ENCODE results near the gene DNAJC30. TPM values are rescaled to one million over a fixed set of nuclear protein-coding genes. Genes with fewer than 3 reads are reported as not detected.
"Not testable (repeated sequence)": the region's sequence is repeated elsewhere in the genome, so short reads cannot be mapped to it uniquely, and the experiment has no call there.

The DNAJC30 gene
- total RNA-seq, 2 donors from 2014 or later = 4.3 to 5.8 TPM

- no peaks in the 10 kb centered on the region for H3K27me3 Mint-ChIP-seq (ENCODE audit: low read depth)
- H3K4me1 Mint-ChIP-seq (ENCODE audit: low read depth) = peaks cover 24% of the 10 kb centered on the region
- H3K9me3 Mint-ChIP-seq = no peaks in the 10 kb centered on the region
- no peak for DNase-seq
- no peak overlapping the region for H3K4me3 Mint-ChIP-seq
- H3K27ac Mint-ChIP-seq = peak overlapping the region; percentile 9
- no peak for ATAC-seq (replicated peaks in 1 of 2)
- H3K36me3 Mint-ChIP-seq (ENCODE audit: insufficient read depth in 2 of 2) = peaks cover 7 to 21% of the 10 kb centered on the region in 2 donors
These were observed 5.0 kb upstream of the DNAJC30 start for GRCh38 chr7:73688288-73688687.

DNA sequence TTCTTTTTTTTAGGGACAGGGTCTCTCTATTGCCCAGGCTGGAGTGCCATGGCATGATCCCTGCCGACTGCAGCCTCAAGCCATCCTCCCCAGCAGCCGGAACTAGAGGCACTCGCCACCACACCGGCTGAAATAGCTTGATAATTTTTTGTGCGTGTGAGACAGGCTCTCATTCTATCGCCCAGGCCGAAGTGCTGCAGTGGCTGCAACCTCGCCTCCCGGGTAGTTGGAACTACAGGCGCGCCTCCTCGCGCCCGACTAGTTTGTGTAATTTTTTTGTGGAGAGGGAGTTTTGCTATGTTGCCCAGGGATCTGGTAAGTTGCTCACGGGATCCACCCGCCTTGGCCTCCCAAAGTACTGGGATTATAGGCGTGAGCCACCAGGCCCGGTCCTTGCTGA lies 2.1 kb upstream of the DNAJC30 start:
- peak overlapping the region in 1 of 2 donors; percentile 59 for H3K4me3 Mint-ChIP-seq
- no peaks in the 10 kb centered on the region for H3K9me3 Mint-ChIP-seq
- DNase-seq (no peak), ATAC-seq (replicated peaks in 1 of 2) (no peak)
- peaks cover 45% of the 10 kb centered on the region for H3K4me1 Mint-ChIP-seq (ENCODE audit: low read depth)
- no peak overlapping the region for H3K27ac Mint-ChIP-seq
- H3K27me3 Mint-ChIP-seq (ENCODE audit: low read depth) = no peaks in the 10 kb centered on the region
- H3K36me3 Mint-ChIP-seq (ENCODE audit: insufficient read depth in 2 of 2) = peaks cover 7 to 20% of the 10 kb centered on the region in 2 donors

DNA sequence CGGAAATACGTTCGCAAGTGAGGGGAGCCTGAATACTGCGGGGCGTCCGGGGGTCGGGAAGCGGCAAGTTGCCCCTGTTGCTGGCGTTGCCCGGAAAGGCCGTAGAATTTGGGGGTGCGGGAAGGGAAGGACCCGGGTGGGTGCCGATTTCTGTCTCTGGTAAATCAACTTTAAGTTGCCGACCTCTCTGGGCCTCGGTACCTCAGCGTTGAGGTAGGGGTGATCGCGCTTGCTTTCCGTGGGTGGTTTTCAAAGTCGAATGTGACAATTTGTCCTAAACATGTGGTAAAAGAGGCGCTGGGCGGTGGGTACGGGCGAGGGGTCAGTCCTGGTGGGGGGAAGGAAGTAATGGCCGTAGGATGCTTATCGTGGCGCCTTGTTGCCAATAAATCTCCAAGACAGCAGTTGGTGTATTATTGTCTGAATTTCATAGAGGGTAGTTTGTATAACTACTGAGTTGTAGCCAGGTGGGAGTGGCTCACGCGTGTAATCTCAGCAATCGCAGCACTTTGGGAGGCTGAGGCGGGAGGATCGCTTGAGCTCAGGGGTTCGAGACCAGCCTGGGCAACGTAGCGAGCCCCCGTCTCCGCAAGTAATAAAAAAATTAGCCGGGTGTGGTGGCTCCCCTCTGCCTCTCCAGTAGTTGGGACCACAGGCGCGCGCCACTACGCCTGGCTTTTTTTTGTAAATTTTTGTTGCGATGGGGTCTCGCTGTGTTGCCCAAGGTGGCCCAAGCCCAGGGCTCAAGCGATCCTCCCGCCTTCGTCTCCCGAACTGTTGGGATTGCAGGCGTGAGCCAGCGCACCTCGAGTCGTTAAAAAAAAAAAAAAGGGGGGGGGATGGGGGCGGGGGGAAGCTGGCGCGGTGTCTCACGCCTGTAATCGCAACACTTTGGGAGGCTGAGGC lies 788 bp upstream of the DNAJC30 start:
- no peaks in the 10 kb centered on the region for H3K9me3 Mint-ChIP-seq
- DNase-seq (no peak), ATAC-seq (replicated peaks in 1 of 2) (peak in 1 of 2 donors; percentile 2)
- H3K27me3 Mint-ChIP-seq (ENCODE audit: low read depth) = no peaks in the 10 kb centered on the region
- peaks cover 35% of the 10 kb centered on the region for H3K4me1 Mint-ChIP-seq (ENCODE audit: low read depth)
- peak overlapping the region; percentile 98 for H3K27ac Mint-ChIP-seq
- peaks cover 3 to 14% of the 10 kb centered on the region in 2 donors for H3K36me3 Mint-ChIP-seq (ENCODE audit: insufficient read depth in 2 of 2)
- H3K4me3 Mint-ChIP-seq = peak overlapping the region; percentile 98 to 99

DNA sequence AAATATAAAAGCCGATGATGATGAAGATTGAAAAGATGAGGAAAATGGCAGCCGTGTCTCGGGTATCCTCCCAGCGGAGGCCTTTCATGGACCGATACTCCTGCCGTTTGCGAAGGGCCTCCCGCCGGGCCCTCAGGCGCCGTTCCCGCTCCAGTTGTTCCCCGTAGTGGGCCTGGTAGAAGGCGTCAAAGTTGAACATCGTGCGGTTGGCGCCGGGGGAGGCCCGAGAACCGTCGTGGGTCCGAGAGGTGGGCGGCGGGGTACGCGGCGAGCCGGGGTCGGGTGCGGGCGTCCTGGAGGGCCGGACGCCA lies 553 bp downstream of the DNAJC30 start:
- Mint-ChIP-seq H3K4me1 (ENCODE audit: low read depth) (peaks cover 26% of the 10 kb centered on the region), H3K9me3 (no peaks in the 10 kb centered on the region), H3K36me3 (ENCODE audit: insufficient read depth in 2 of 2) (peaks cover 8 to 15% of the 10 kb centered on the region in 2 donors), H3K27ac (peak overlapping the region; percentile 88), H3K27me3 (ENCODE audit: low read depth) (no peaks in the 10 kb centered on the region), H3K4me3 (peak overlapping the region; percentile 98 to 99)
- no peak for ATAC-seq (replicated peaks in 1 of 2)
- DNase-seq = no peak

GRCh38 chr7:73681031-73681430 lies 2.2 kb downstream of the DNAJC30 start:
- ATAC-seq (replicated peaks in 1 of 2) (no peak), DNase-seq (no peak)
- no peaks in the 10 kb centered on the region for H3K9me3 Mint-ChIP-seq
- no peaks in the 10 kb centered on the region for H3K27me3 Mint-ChIP-seq (ENCODE audit: low read depth)
- peaks cover 26% of the 10 kb centered on the region for H3K4me1 Mint-ChIP-seq (ENCODE audit: low read depth)
- peaks cover 5 to 15% of the 10 kb centered on the region in 2 donors for H3K36me3 Mint-ChIP-seq (ENCODE audit: insufficient read depth in 2 of 2)
- H3K27ac Mint-ChIP-seq = no peak overlapping the region
- H3K4me3 Mint-ChIP-seq = peak overlapping the region; percentile 98 to 99

DNA sequence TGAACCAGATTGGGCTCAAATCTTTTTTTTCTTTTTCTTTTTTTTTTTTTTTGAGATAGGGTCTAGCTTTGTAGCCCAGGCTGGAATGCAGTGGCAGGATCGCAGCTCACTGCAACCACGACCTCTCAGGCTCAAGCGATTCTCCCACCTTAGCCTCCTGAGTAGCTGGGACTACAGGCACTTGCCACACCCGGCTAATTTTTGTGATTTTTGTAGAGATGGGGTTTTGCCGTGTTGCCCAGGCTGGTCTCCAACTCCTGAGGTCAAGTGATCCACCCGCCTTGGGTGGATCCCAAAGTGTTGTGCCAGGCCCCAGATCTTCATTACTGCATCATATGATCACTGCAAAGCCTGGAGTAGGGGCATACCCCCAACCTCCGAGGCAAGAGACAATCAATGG lies 2.8 kb downstream of the DNAJC30 start:
- no peaks in the 10 kb centered on the region for H3K9me3 Mint-ChIP-seq
- DNase-seq (no peak), ATAC-seq (replicated peaks in 1 of 2) (no peak)
- H3K4me3 Mint-ChIP-seq = peak overlapping the region in 1 of 2 donors; percentile 99
- H3K36me3 Mint-ChIP-seq (ENCODE audit: insufficient read depth in 2 of 2) = peaks cover 5 to 15% of the 10 kb centered on the region in 2 donors
- no peaks in the 10 kb centered on the region for H3K27me3 Mint-ChIP-seq (ENCODE audit: low read depth)
- H3K27ac Mint-ChIP-seq = no peak overlapping the region
- H3K4me1 Mint-ChIP-seq (ENCODE audit: low read depth) = peaks cover 26% of the 10 kb centered on the region

GRCh38 chr7:73679709-73680108 lies 3.5 kb downstream of the DNAJC30 start:
- Mint-ChIP-seq H3K36me3 (ENCODE audit: insufficient read depth in 2 of 2) (peaks cover 5 to 15% of the 10 kb centered on the region in 2 donors), H3K9me3 (no peaks in the 10 kb centered on the region), H3K27ac (no peak overlapping the region), H3K4me3 (no peak overlapping the region), H3K27me3 (ENCODE audit: low read depth) (no peaks in the 10 kb centered on the region), H3K4me1 (ENCODE audit: low read depth) (peaks cover 26% of the 10 kb centered on the region)
- DNase-seq = no peak
- ATAC-seq (replicated peaks in 1 of 2) = no peak

GRCh38 chr7:73678862-73679261 lies 4.4 kb downstream of the DNAJC30 start:
- H3K27ac Mint-ChIP-seq = no peak overlapping the region
- peaks cover 5 to 15% of the 10 kb centered on the region in 2 donors for H3K36me3 Mint-ChIP-seq (ENCODE audit: insufficient read depth in 2 of 2)
- ATAC-seq (replicated peaks in 1 of 2) (no peak), DNase-seq (no peak)
- H3K4me3 Mint-ChIP-seq = no peak overlapping the region
- H3K9me3 Mint-ChIP-seq = no peaks in the 10 kb centered on the region
- H3K4me1 Mint-ChIP-seq (ENCODE audit: low read depth) = peaks cover 23% of the 10 kb centered on the region
- H3K27me3 Mint-ChIP-seq (ENCODE audit: low read depth) = no peaks in the 10 kb centered on the region

DNA sequence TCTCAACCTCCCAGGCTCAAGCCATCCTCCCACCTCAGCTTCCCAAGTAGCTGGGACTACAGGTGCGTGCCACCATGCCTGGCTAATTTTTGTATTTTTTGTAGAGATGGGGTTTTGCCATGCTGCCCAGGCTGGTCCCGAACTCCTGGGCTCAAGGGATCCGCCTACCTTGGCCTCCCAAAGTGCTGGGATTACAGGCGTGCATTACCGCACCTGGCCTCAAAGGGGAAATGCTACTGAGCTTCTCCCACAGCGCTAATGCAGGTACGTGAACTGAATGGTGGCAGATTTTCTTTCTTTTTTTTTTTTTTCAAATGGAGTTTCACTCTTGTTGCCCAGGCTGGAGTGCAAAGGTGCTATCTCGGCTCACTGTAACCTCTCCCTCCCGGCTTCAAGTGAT lies 7.2 kb downstream of the DNAJC30 start:
- ATAC-seq (replicated peaks in 1 of 2); DNase-seq; H3K27me3 Mint-ChIP-seq (ENCODE audit: low read depth); H3K4me3 Mint-ChIP-seq; H3K9me3 Mint-ChIP-seq; H3K27ac Mint-ChIP-seq; H3K4me1 Mint-ChIP-seq (ENCODE audit: low read depth): not testable (repeated sequence)
- H3K36me3 Mint-ChIP-seq (ENCODE audit: insufficient read depth in 2 of 2) = peaks cover 5 to 11% of the 10 kb centered on the region in 2 donors

GRCh38 chr7:73674468-73675124 lies 8.7 kb downstream of the DNAJC30 start:
- no peak for DNase-seq
- no peak overlapping the region for H3K4me3 Mint-ChIP-seq

GRCh38 chr7:73671857-73672445 lies 11.3 kb downstream of the DNAJC30 start:
- no peaks in the 10 kb centered on the region for H3K36me3 Mint-ChIP-seq (ENCODE audit: insufficient read depth in 2 of 2)
- DNase-seq (no peak), ATAC-seq (replicated peaks in 1 of 2) (no peak)
- peaks cover 23% of the 10 kb centered on the region for H3K27me3 Mint-ChIP-seq (ENCODE audit: low read depth)
- no peak overlapping the region for H3K4me3 Mint-ChIP-seq
- no peaks in the 10 kb centered on the region for H3K9me3 Mint-ChIP-seq
- H3K4me1 Mint-ChIP-seq (ENCODE audit: low read depth) = peaks cover 4% of the 10 kb centered on the region
- no peak overlapping the region for H3K27ac Mint-ChIP-seq

More at GRCh38 chr7:73674468-73675124, 8.7 kb downstream of the DNAJC30 start:
- no peak overlapping the region for H3K27ac Mint-ChIP-seq
- no peaks in the 10 kb centered on the region for H3K4me1 Mint-ChIP-seq (ENCODE audit: low read depth)
- peaks cover 9% of the 10 kb centered on the region for H3K27me3 Mint-ChIP-seq (ENCODE audit: low read depth)
- no peak for ATAC-seq (replicated peaks in 1 of 2)
- peaks cover 5 to 8% of the 10 kb centered on the region in 2 donors for H3K36me3 Mint-ChIP-seq (ENCODE audit: insufficient read depth in 2 of 2)
- no peaks in the 10 kb centered on the region for H3K9me3 Mint-ChIP-seq

DNA sequence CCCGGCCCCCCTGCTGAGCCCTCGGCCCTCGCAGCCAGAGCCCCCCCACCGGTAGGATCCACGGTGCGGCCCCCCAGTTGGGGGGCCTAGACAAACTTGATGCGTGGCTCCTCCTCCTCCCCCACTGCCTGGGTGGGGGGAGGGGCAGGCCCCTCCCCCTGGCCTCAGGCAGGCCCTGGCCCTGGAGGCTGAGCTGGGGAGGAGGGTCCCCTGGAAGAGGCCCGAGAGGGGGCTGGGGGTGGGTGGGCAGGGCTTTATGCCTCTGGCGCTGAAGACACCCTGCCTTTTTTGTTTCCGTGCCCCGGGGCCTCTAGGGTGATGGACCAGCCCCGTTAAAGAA lies 12.0 kb downstream of the DNAJC30 start:
- H3K4me3 Mint-ChIP-seq = no peak overlapping the region
- peaks cover 26% of the 10 kb centered on the region for H3K27me3 Mint-ChIP-seq (ENCODE audit: low read depth)
- no peaks in the 10 kb centered on the region for H3K36me3 Mint-ChIP-seq (ENCODE audit: insufficient read depth in 2 of 2)
- ATAC-seq (replicated peaks in 1 of 2) = no peak
- no peaks in the 10 kb centered on the region for H3K9me3 Mint-ChIP-seq
- DNase-seq = no peak
- H3K4me1 Mint-ChIP-seq (ENCODE audit: low read depth) = peaks cover 4% of the 10 kb centered on the region
- H3K27ac Mint-ChIP-seq = no peak overlapping the region

- Mint-ChIP-seq H3K36me3 (ENCODE audit: insufficient read depth in 2 of 2) (no peaks in the 10 kb centered on the region), H3K27me3 (ENCODE audit: low read depth) (peaks cover 38% of the 10 kb centered on the region), H3K27ac (no peak overlapping the region), H3K4me3 (no peak overlapping the region), H3K9me3 (no peaks in the 10 kb centered on the region), H3K4me1 (ENCODE audit: low read depth) (peaks cover 4% of the 10 kb centered on the region)
- ATAC-seq (replicated peaks in 1 of 2) (no peak), DNase-seq (no peak)
These were observed 13.3 kb downstream of the DNAJC30 start for GRCh38 chr7:73669858-73670385.
